ENCODE measurements around the gene BCAS1. TPM values are rescaled to one million over a fixed set of nuclear protein-coding genes. Genes with fewer than 3 reads are reported as not detected.

BCAS1 gene
- total and polyA plus RNA-seq, 2 donors (not counting 3 experiments of a cell fraction or from before 2014, with no cell fraction given) = not detected

DNA sequence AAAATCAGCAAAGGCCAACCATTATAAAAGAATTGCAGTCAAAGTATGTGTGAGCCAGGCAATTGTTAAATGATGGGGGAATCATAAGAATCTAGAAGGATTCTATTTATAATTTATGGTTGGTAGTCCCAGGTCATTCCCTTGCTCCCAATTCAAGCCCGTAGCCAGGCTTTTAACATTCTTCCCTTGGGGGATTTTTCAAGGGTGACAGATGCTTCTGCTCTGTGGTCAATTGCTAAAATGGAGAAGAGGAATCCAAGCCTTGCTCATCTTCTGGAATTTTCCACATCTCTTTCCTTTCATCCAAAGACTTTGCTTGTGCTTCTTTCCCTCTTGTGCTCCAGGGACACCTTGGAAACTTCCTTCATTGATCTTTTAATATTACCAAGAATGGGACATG, 18.0 kb upstream of the BCAS1 start:
- no peaks in the 10 kb centered on the region for H3K9me3 ChIP-seq (replicated peaks; ENCODE audit: control insufficient read depth, insufficient read depth, low read length)
- H2AFZ ChIP-seq (ENCODE audit: low read depth, low read length) = no peak overlapping the region
- no TSS peak for BruUV-seq (replicated peaks)
- no peaks in the 10 kb centered on the region for H3K27me3 ChIP-seq (ENCODE audit: control insufficient read depth in 2 of 2, insufficient read depth in 2 of 2, low read length in 2 of 2)
- no peaks in the 10 kb centered on the region for H3K79me2 ChIP-seq (ENCODE audit: control insufficient read depth, insufficient read depth, low read length)
- H3K4me3 ChIP-seq (replicated peaks in 1 of 3; ENCODE audit: insufficient read depth in 1 of 3, low read depth in 1 of 3, low read length in 3 of 3) = no peak overlapping the region
- FAIRE-seq (no peak), DNase-seq (ENCODE audit: low read depth, low spot score) (no peak)
- TF ChIP-seq, protein P1, sequence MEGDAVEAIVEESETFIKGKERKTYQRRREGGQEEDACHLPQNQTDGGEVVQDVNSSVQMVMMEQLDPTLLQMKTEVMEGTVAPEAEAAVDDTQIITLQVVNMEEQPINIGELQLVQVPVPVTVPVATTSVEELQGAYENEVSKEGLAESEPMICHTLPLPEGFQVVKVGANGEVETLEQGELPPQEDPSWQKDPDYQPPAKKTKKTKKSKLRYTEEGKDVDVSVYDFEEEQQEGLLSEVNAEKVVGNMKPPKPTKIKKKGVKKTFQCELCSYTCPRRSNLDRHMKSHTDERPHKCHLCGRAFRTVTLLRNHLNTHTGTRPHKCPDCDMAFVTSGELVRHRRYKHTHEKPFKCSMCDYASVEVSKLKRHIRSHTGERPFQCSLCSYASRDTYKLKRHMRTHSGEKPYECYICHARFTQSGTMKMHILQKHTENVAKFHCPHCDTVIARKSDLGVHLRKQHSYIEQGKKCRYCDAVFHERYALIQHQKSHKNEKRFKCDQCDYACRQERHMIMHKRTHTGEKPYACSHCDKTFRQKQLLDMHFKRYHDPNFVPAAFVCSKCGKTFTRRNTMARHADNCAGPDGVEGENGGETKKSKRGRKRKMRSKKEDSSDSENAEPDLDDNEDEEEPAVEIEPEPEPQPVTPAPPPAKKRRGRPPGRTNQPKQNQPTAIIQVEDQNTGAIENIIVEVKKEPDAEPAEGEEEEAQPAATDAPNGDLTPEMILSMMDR (IDR thresholded peaks at IDR 0.05; ENCODE audit: extremely low read depth in 1 of 2, insufficient read depth in 1 of 2, low read depth in 1 of 2, low read length in 2 of 2) = no peak
- TF ChIP-seq, protein P2, sequence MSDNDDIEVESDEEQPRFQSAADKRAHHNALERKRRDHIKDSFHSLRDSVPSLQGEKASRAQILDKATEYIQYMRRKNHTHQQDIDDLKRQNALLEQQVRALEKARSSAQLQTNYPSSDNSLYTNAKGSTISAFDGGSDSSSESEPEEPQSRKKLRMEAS (IDR thresholded peaks at IDR 0.05; ENCODE audit: insufficient read depth, insufficient read length) = no peak
- TF ChIP-seq FOS (IDR thresholded peaks at IDR 0.05; ENCODE audit: borderline replicate concordance, insufficient read depth, low read length) = no peak
- no peaks in the 10 kb centered on the region for H3K36me3 ChIP-seq (ENCODE audit: control insufficient read depth in 2 of 2, extremely low read depth in 1 of 2, insufficient read depth in 2 of 2, low read length in 2 of 2)
- H3K4me1 ChIP-seq (ENCODE audit: control insufficient read depth, extremely low read depth, insufficient read depth, low read length) = no peaks in the 10 kb centered on the region
- no peak overlapping the region for H3K9ac ChIP-seq (replicated peaks; ENCODE audit: extremely low read depth, insufficient read depth, low read length)
- no peaks in the 10 kb centered on the region for H4K20me1 ChIP-seq (replicated peaks; ENCODE audit: control insufficient read depth, extremely low read depth, insufficient read depth, low read length)
- intact Hi-C loops (cut with micrococcal nuclease) = no loop called here
- H3K4me2 ChIP-seq (ENCODE audit: insufficient read depth, low read length) = no peak overlapping the region
- H3K9me1 ChIP-seq (replicated peaks; ENCODE audit: control insufficient read depth, extremely low read depth, insufficient read depth, low read length) = no peaks in the 10 kb centered on the region
- H3K27ac ChIP-seq (ENCODE audit: insufficient read depth, low read depth, low read length) = no peak overlapping the region
- POLR2A ChIA-PET = no interaction called here
- CTCF ChIA-PET = interaction anchor here (0.6 kb wide), 1 partner anchor 15 kb away, joined by 3 read pairs; no protein-coding TSS in a partner anchor
- dilution Hi-C loops (cut with MboI; ENCODE audit: extremely low pct_ligation_motif_present, low sequenced_read_pairs) = no loop called here

DNA sequence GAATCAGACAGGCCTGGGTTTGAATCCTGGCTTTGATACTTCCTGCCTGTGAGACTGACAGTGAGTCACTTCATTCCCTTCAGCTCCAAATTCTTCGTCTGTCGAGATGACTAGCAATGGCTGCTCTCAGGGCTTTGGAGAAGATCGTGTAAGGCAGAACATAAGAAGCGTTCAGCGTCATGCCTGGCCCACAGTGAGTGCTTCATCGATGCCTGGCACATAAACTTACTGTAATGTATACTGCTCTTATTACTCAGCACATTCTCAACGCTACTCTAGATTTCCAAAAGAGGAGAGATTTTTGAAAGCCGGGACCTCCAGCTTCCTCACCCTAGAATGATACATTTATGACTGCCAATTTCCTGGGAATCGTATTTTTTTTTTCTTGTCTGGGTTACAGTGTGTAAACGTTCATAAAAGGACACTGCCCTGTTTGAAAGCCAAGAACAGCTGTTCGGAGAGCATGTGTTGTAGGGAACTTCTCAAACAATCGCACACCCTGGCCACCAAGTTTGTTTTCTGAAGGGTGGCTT, 16.2 kb upstream of the BCAS1 start:
- Histone ChIP-seq H3K27ac (ENCODE audit: insufficient read depth, low read depth, low read length) (no peak overlapping the region), H3K79me2 (ENCODE audit: control insufficient read depth, insufficient read depth, low read length) (no peaks in the 10 kb centered on the region), H3K9me3 (replicated peaks; ENCODE audit: control insufficient read depth, insufficient read depth, low read length) (no peaks in the 10 kb centered on the region), H3K4me2 (ENCODE audit: insufficient read depth, low read length) (no peak overlapping the region), H3K27me3 (ENCODE audit: control insufficient read depth in 2 of 2, insufficient read depth in 2 of 2, low read length in 2 of 2) (no peaks in the 10 kb centered on the region), H4K20me1 (replicated peaks; ENCODE audit: control insufficient read depth, extremely low read depth, insufficient read depth, low read length) (no peaks in the 10 kb centered on the region), H3K4me3 (replicated peaks in 1 of 3; ENCODE audit: insufficient read depth in 1 of 3, low read depth in 1 of 3, low read length in 3 of 3) (no peak overlapping the region), H2AFZ (ENCODE audit: low read depth, low read length) (no peak overlapping the region), H3K9me1 (replicated peaks; ENCODE audit: control insufficient read depth, extremely low read depth, insufficient read depth, low read length) (no peaks in the 10 kb centered on the region), H3K36me3 (ENCODE audit: control insufficient read depth in 2 of 2, extremely low read depth in 1 of 2, insufficient read depth in 2 of 2, low read length in 2 of 2) (no peaks in the 10 kb centered on the region), H3K4me1 (ENCODE audit: control insufficient read depth, extremely low read depth, insufficient read depth, low read length) (no peaks in the 10 kb centered on the region), H3K9ac (replicated peaks; ENCODE audit: extremely low read depth, insufficient read depth, low read length) (no peak overlapping the region)
- BruUV-seq (replicated peaks) = no TSS peak
- dilution Hi-C loops (cut with MboI; ENCODE audit: extremely low pct_ligation_motif_present, low sequenced_read_pairs) = no loop called here
- DNase-seq (ENCODE audit: low read depth, low spot score) (no peak), FAIRE-seq (no peak)
- ChIA-PET CTCF (no interaction called here), POLR2A (no interaction called here)
- TF ChIP-seq EZH2 (IDR thresholded peaks at IDR 0.05; ENCODE audit: borderline replicate concordance, low read depth, low read length, severe bottlenecking) = no peak
- TF ChIP-seq, protein P2 (IDR thresholded peaks at IDR 0.05; ENCODE audit: insufficient read depth, insufficient read length) = no peak
- no peak for TF ChIP-seq MYC (IDR thresholded peaks at IDR 0.05; ENCODE audit: low read depth, low read length)
- TF ChIP-seq JUN (IDR thresholded peaks at IDR 0.05; ENCODE audit: borderline replicate concordance, insufficient read depth, insufficient read length, low read depth) = no peak
- TF ChIP-seq, protein P1 (IDR thresholded peaks at IDR 0.05; ENCODE audit: extremely low read depth in 1 of 2, insufficient read depth in 1 of 2, low read depth in 1 of 2, low read length in 2 of 2) = no peak
- TF ChIP-seq POLR2A (IDR thresholded peaks at IDR 0.05; ENCODE audit: low read depth, low read length) = no peak
- no peak for TF ChIP-seq POLR2AphosphoS5 (IDR thresholded peaks at IDR 0.05; ENCODE audit: insufficient read depth, low read depth, low read length)
- no peak for TF ChIP-seq FOS (IDR thresholded peaks at IDR 0.05; ENCODE audit: borderline replicate concordance, insufficient read depth, low read length)
- no peak for TF ChIP-seq GATA2 (IDR thresholded peaks at IDR 0.05; ENCODE audit: insufficient read depth, insufficient read length, low read depth, low read length)
- intact Hi-C loops (cut with micrococcal nuclease) = no loop called here
